Measurements from ENCODE around the gene TWIST2. TPM values are rescaled to one million over a fixed set of nuclear protein-coding genes. Genes with fewer than 3 reads are reported as not detected.

Gene TWIST2
- total RNA-seq, 1 experiment from 2014 or later, result 5.0 TPM

GRCh38 chr2:238890131-238890530 is 42.2 kb downstream of the TWIST2 start:
- Histone ChIP-seq H3K36me3 (ENCODE audit: low read depth) (no peaks in the 10 kb centered on the region), H3K9me2 (ENCODE audit: insufficient read depth) (no peaks in the 10 kb centered on the region), H3K27ac (no peak overlapping the region), H3K79me2 (ENCODE audit: low read depth) (no peaks in the 10 kb centered on the region), H3K4me2 (no peak overlapping the region), H3K4me1 (replicated peaks; ENCODE audit: insufficient read depth) (peaks cover 8% of the 10 kb centered on the region), H2AFZ (no peak overlapping the region), H4K20me1 (ENCODE audit: insufficient read depth) (no peaks in the 10 kb centered on the region), H3F3A (ENCODE audit: insufficient read depth, low read depth) (peaks cover under 1% of the 10 kb centered on the region; the same call in 1 of the 2 replicates), H3K27me3 (ENCODE audit: insufficient read depth, low read depth) (peaks cover 34% of the 10 kb centered on the region), H3K4me3 (no peak overlapping the region), H3K9me3 (ENCODE audit: insufficient read depth, low read depth) (no peaks in the 10 kb centered on the region)
- DNase-seq, result no peak
- intact Hi-C loops (cut with micrococcal nuclease; ENCODE audit: unreplicated experiment), result no loop called here
- ChIA-PET CTCF (no interaction called here), POLR2A (ENCODE audit: unreplicated experiment) (no interaction called here)
- TF ChIP-seq EZH2 (IDR thresholded peaks at IDR 0.05; ENCODE audit: low read depth), result no peak
- TF ChIP-seq, protein P1, sequence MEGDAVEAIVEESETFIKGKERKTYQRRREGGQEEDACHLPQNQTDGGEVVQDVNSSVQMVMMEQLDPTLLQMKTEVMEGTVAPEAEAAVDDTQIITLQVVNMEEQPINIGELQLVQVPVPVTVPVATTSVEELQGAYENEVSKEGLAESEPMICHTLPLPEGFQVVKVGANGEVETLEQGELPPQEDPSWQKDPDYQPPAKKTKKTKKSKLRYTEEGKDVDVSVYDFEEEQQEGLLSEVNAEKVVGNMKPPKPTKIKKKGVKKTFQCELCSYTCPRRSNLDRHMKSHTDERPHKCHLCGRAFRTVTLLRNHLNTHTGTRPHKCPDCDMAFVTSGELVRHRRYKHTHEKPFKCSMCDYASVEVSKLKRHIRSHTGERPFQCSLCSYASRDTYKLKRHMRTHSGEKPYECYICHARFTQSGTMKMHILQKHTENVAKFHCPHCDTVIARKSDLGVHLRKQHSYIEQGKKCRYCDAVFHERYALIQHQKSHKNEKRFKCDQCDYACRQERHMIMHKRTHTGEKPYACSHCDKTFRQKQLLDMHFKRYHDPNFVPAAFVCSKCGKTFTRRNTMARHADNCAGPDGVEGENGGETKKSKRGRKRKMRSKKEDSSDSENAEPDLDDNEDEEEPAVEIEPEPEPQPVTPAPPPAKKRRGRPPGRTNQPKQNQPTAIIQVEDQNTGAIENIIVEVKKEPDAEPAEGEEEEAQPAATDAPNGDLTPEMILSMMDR (conservative IDR thresholded peaks at IDR 0.05), result no peak
- BruUV-seq (replicated peaks), result no TSS peak

DNA sequence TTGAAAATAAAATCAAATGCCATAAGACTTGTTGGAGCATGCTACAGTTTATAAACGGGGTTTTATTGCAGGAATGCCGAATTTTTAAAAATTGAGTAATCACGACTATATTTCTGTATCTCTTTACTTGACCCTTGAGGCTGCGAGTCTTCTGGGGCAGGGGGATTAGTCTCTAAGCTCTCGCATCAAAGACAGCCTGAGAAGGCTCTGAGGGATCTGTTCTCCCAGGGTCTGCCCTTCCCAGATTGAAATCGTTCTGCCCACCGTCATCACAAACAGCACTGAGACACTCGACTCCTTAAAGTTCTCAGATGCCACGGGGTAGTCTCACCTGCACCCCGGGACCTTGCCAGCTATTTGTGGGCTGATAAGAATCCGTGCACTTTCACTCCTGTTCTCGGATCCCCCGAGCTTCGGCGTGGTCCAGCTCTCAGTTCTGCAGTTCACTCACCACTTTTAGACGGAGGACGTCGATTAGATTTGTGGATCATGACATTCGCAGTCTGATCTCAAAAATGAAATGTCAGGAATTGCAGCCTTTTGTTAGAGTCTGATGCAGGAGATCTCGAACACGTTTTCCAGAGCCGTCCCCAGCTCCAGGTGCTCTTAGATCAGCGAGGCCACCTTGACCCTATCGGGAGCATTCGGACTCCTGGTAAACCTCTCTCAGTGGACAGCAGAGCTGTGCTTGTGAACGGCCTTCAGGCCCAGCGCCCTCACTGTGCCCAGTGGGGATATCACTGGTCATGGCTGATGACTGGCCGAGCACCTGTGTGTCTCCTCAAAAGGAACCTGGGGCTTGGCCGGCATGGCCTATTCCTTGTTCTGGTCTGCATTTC is 43.0 kb downstream of the TWIST2 start:
- H3K4me3 ChIP-seq, result no peak overlapping the region
- H3K27me3 ChIP-seq (ENCODE audit: insufficient read depth, low read depth), result peaks cover 34% of the 10 kb centered on the region
- no peak overlapping the region for H2AFZ ChIP-seq
- H3K79me2 ChIP-seq (ENCODE audit: low read depth), result no peaks in the 10 kb centered on the region
- H3K9me3 ChIP-seq (ENCODE audit: insufficient read depth, low read depth), result no peaks in the 10 kb centered on the region
- H3K4me1 ChIP-seq (replicated peaks; ENCODE audit: insufficient read depth), result peaks cover 15% of the 10 kb centered on the region
- TF ChIP-seq, protein P1 (conservative IDR thresholded peaks at IDR 0.05), result no peak
- no peak for TF ChIP-seq EZH2 (IDR thresholded peaks at IDR 0.05; ENCODE audit: low read depth)
- H3K27ac ChIP-seq, result no peak overlapping the region
- H3F3A ChIP-seq (ENCODE audit: insufficient read depth, low read depth), result peaks cover 8% of the 10 kb centered on the region; the same call in 1 of the 2 replicates
- ChIA-PET POLR2A (ENCODE audit: unreplicated experiment) (no interaction called here), CTCF (no interaction called here)
- H4K20me1 ChIP-seq (ENCODE audit: insufficient read depth), result no peaks in the 10 kb centered on the region
- intact Hi-C loops (cut with micrococcal nuclease; ENCODE audit: unreplicated experiment), result no loop called here
- no peaks in the 10 kb centered on the region for H3K9me2 ChIP-seq (ENCODE audit: insufficient read depth)
- no peak for DNase-seq
- H3K4me2 ChIP-seq, result no peak overlapping the region
- no TSS peak for BruUV-seq (replicated peaks)
- H3K36me3 ChIP-seq (ENCODE audit: low read depth), result no peaks in the 10 kb centered on the region

DNA sequence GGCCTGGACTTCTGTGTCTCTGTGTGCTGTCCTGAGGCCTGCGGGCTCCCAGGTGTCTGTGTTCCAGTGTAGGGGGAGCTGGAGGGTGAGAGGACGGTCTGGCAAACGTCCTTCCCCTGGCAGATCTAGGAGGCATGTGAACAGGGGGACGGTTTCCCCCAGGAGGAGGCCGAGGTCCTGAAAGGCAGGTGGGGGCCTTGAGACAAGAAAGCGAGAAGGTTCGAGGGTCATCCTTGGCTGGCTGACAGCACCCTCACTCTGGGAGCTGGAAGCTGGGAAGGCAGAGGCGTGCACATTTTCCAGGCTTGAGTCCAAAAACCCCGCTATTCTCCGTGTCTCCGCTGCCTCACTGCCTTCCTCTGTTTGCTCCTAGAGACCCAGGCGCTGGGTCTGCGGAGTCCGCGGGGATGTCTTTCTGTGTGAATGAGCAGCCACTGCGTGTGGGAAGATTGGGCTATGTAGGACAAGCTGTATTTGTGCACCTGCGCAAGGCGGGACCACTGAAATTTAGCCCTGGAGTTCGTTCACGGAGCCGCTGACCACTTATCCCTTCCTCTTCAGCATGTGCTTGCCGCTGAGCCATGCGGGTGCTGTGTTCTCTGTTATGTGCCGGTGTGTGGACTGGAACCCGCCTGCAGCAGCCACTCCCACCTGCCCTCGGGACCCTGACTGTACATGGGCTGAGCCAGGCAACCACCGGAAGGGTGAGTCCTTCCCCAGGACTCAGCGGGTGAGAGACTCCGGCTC is 43.7 kb downstream of the TWIST2 start:
- Histone ChIP-seq H3K9me2 (ENCODE audit: insufficient read depth) (no peaks in the 10 kb centered on the region), H3K9me3 (ENCODE audit: insufficient read depth, low read depth) (no peaks in the 10 kb centered on the region), H3K79me2 (ENCODE audit: low read depth) (no peaks in the 10 kb centered on the region), H3K4me1 (replicated peaks; ENCODE audit: insufficient read depth) (peaks cover 23% of the 10 kb centered on the region), H3K4me3 (no peak overlapping the region), H3K4me2 (no peak overlapping the region), H3K27me3 (ENCODE audit: insufficient read depth, low read depth) (peaks cover 32% of the 10 kb centered on the region), H3F3A (ENCODE audit: insufficient read depth, low read depth) (peaks cover 8% of the 10 kb centered on the region; the same call in 1 of the 2 replicates), H2AFZ (no peak overlapping the region), H4K20me1 (ENCODE audit: insufficient read depth) (no peaks in the 10 kb centered on the region), H3K36me3 (ENCODE audit: low read depth) (no peaks in the 10 kb centered on the region), H3K27ac (no peak overlapping the region)
- no peak for DNase-seq
- ChIA-PET CTCF (no interaction called here), POLR2A (ENCODE audit: unreplicated experiment) (interaction anchor here (0.6 kb wide), 1 partner anchor 935 kb away, joined by 15 read pairs; no protein-coding TSS in a partner anchor)
- no TSS peak for BruUV-seq (replicated peaks)
- intact Hi-C loops (cut with micrococcal nuclease; ENCODE audit: unreplicated experiment), result no loop called here
- TF ChIP-seq, protein P1 (conservative IDR thresholded peaks at IDR 0.05), result no peak
- TF ChIP-seq EZH2 (IDR thresholded peaks at IDR 0.05; ENCODE audit: low read depth), result no peak
